GM21825 (cell line): ENCODE measurements around the gene RSPH6A.

ENCODE experiments used
- ATAC-seq: cut with Tn5 transposase; IDR thresholded peaks from one replicate; pipeline ENCODE4 v1.9.1; 2021; ENCODE audit warnings: mild to moderate bottlenecking, moderate library complexity; ENCODE audit not compliant: unreplicated experiment

RSPH6A gene

GRCh38 chr19:45814851-45815480, at the start of gene RSPH6A:
TSS of gene RSPH6A (minus strand) at chr19:45815308. CDS start at chr19:45815176, 132 bp downstream.
- no peak for ATAC-seq

- ATAC-seq: no peak
These were observed 49.5 kb upstream of the RSPH6A start for GRCh38 chr19:45864629-45865082.

- ATAC-seq: peak; percentile 45
These were observed 48.9 kb upstream of the RSPH6A start, which contains the start of gene FOXA3 for GRCh38 chr19:45863840-45864628. TSS of gene FOXA3 (plus strand) at chr19:45864326. CDS start at chr19:45864457, 131 bp downstream.

- ATAC-seq: no peak
These were observed 48.3 kb upstream of the RSPH6A start for GRCh38 chr19:45863335-45863839.

- peak; percentile 80 for ATAC-seq
These were observed 47.6 kb upstream of the RSPH6A start, which contains the start of gene SYMPK for GRCh38 chr19:45862564-45863334. TSS of gene SYMPK (minus strand) at chr19:45863147. CDS start at chr19:45854495, 8,652 bp downstream.

GRCh38 chr19:45862271-45862563, 47.1 kb upstream of the RSPH6A start:
- no peak for ATAC-seq

GRCh38 chr19:45860359-45861259, 45.5 kb upstream of the RSPH6A start:
- ATAC-seq: no peak

- no peak for ATAC-seq
These were observed 39.2 kb upstream of the RSPH6A start for GRCh38 chr19:45854167-45854778.

- no peak for ATAC-seq
These were observed 37.9 kb upstream of the RSPH6A start for GRCh38 chr19:45852983-45853382.

GRCh38 chr19:45852145-45852750, 37.1 kb upstream of the RSPH6A start:
- no peak for ATAC-seq

GRCh38 chr19:45848922-45849321, 33.8 kb upstream of the RSPH6A start:
- no peak for ATAC-seq

GRCh38 chr19:45847663-45848062, 32.6 kb upstream of the RSPH6A start:
- no peak for ATAC-seq

GRCh38 chr19:45842198-45842597, 27.1 kb upstream of the RSPH6A start:
- no peak for ATAC-seq

- no peak for ATAC-seq
These were observed 19.9 kb upstream of the RSPH6A start for GRCh38 chr19:45834970-45835369.

GRCh38 chr19:45828945-45829344, 13.8 kb upstream of the RSPH6A start:
- no peak for ATAC-seq

GRCh38 chr19:45828523-45828922, 13.4 kb upstream of the RSPH6A start:
- no peak for ATAC-seq

- no peak for ATAC-seq
These were observed 12.5 kb upstream of the RSPH6A start for GRCh38 chr19:45827459-45828093.

GRCh38 chr19:45826934-45827333, 11.8 kb upstream of the RSPH6A start:
- no peak for ATAC-seq
